Panc1 (cell line): ENCODE data around the gene FUT3. TPM values are rescaled to one million over a fixed set of nuclear protein-coding genes. Genes with fewer than 3 reads are reported as not detected.

Experiments used
- ATAC-seq: fragments of 200-7000 bp; cut with Tn5 transposase; 2 replicates; pipeline ENCODE4 v1.9.1; 2020; ENCODE audit warnings: mild to moderate bottlenecking, moderate library complexity
- BruUV-seq: library from RNA; stranded (reverse); fragments of 400-500 nt; replicated peaks from 2 replicates; lab custom pipeline; 2021; lab: Mats Ljungman, UMichigan
- CTCF ChIA-PET: fragments of 300-600 bp; sonication (Branson Sonifier 250); formaldehyde crosslinking; loops from one replicate; lab custom pipeline; 2022; ENCODE audit warnings: antibody characterized with exemption; lab: Charles Lee
- POLR2A ChIA-PET: fragments of 300-600 bp; sonication (Branson Sonifier 250); formaldehyde crosslinking; loops from one replicate; lab custom pipeline; 2022; ENCODE audit warnings: antibody characterized with exemption; lab: Charles Lee
- DNase-seq: peaks from one replicate; pipeline ENCODE4 v3.0.0-alpha.2; 2010; ENCODE audit warnings: low read depth, low spot score
- H3K27ac ChIP-seq: 2 replicates; pipeline ENCODE4 v1.5.1; 2011; ENCODE audit warnings: mild to moderate bottlenecking, low read length, inconsistent platforms
- H3K27me3 ChIP-seq: fragments of 200-500 bp; sonication (Bioruptor generic); 2 replicates; pipeline ENCODE4 v1.6.0; 2014; ENCODE audit warnings: low read length, inconsistent platforms; ENCODE audit not compliant: control insufficient read depth, insufficient read depth
- H3K36me3 ChIP-seq: fragments of 200-500 bp; sonication (Bioruptor generic); 2 replicates; pipeline ENCODE4 v1.5.1; 2014; ENCODE audit warnings: inconsistent platforms, mild to moderate bottlenecking, low read length, moderate library complexity; ENCODE audit not compliant: control insufficient read depth, insufficient read depth
- H3K4me1 ChIP-seq: 2 replicates; pipeline ENCODE4 v1.5.1; 2011; ENCODE audit warnings: inconsistent platforms, mild to moderate bottlenecking, low read length, moderate library complexity; ENCODE audit not compliant: control insufficient read depth, insufficient read depth
- H3K4me3 ChIP-seq, 2 experiments: 2 replicates each; pipeline ENCODE4 v1.5.1; 2011 to 2012; ENCODE audit warnings: low read depth in 2 of 2, low read length in 2 of 2, mild to moderate bottlenecking in 2 of 2, inconsistent platforms in 1 of 2, moderate library complexity in 1 of 2
- H3K9me3 ChIP-seq: fragments of 200-500 bp; sonication (Bioruptor generic); 2 replicates; pipeline ENCODE4 v1.5.1; 2014; ENCODE audit warnings: low read depth, mild to moderate bottlenecking, inconsistent platforms, low read length, moderate library complexity; ENCODE audit not compliant: control insufficient read depth, insufficient read depth
- CTCF ChIP-seq: fragments of 450-650 bp; IDR thresholded peaks from 2 replicates; pipeline ENCODE4 v1.5.1; 2017; ENCODE audit warnings: mild to moderate bottlenecking
- POLR2AphosphoS5 ChIP-seq: IDR thresholded peaks from 2 replicates; pipeline ENCODE4 v1.6.1; 2012; ENCODE audit warnings: mild to moderate bottlenecking, low read depth, low read length, moderate library complexity
- SIN3A ChIP-seq: IDR thresholded peaks from 2 replicates; pipeline ENCODE4 v1.6.1; 2012; ENCODE audit warnings: low read depth, mild to moderate bottlenecking, low read length, moderate library complexity, borderline replicate concordance; ENCODE audit not compliant: insufficient read depth
- TCF7L2 ChIP-seq: IDR thresholded peaks from 2 replicates; pipeline ENCODE4 v1.6.1; 2011; ENCODE audit warnings: mild to moderate bottlenecking, low read depth, low read length, inconsistent platforms
- in situ Hi-C: cut with HindIII; loops from 2 replicates; pipeline ENCODE4 v1.10.0; 2016; ENCODE audit warnings: low sequenced_read_pairs, low pct_unique_long_range_greater_than_20kb
- intact Hi-C: fragments of 100-400 bp; cut with micrococcal nuclease; formaldehyde crosslinking; loops from one replicate; pipeline ENCODE4 v1.10.0; 2022; ENCODE audit not compliant: unreplicated experiment
- total RNA-seq: library from RNA; stranded (reverse); gene quantifications from one replicate; pipeline ENCODE4 v1.2.1, GENCODE V29; 2021; ENCODE audit not compliant: unreplicated experiment
- TF ChIP-seq, protein P1 (sequence below), 2 experiments: IDR thresholded peaks; 2 replicates each; pipeline ENCODE4 v1.6.1; 2011 to 2012; ENCODE audit warnings: low read depth in 2 of 2, control low read depth in 1 of 2, low read length in 1 of 2, mild to moderate bottlenecking in 1 of 2, moderate library complexity in 1 of 2; ENCODE audit not compliant: insufficient read depth in 1 of 2

The FUT3 gene
- total RNA-seq, 1 experiment from 2014 or later = 0.36 TPM

- no peak overlapping the region for H3K27ac ChIP-seq
- no peak overlapping the region for H3K4me3 ChIP-seq
- H3K9me3 ChIP-seq = no peaks in the 10 kb centered on the region
- ChIA-PET CTCF (no interaction called here), POLR2A (no interaction called here)
- no peaks in the 10 kb centered on the region for H3K36me3 ChIP-seq
- intact Hi-C loops = loop anchor here (10.0 kb wide), 1 partner anchor 101 kb away; the partner anchor contains the start of gene RPL36
- DNase-seq = no peak
- ATAC-seq = no peak
- TF ChIP-seq CTCF (no peak), TCF7L2 (no peak), POLR2AphosphoS5 (no peak), SIN3A (no peak)
- TF ChIP-seq, protein P1, sequence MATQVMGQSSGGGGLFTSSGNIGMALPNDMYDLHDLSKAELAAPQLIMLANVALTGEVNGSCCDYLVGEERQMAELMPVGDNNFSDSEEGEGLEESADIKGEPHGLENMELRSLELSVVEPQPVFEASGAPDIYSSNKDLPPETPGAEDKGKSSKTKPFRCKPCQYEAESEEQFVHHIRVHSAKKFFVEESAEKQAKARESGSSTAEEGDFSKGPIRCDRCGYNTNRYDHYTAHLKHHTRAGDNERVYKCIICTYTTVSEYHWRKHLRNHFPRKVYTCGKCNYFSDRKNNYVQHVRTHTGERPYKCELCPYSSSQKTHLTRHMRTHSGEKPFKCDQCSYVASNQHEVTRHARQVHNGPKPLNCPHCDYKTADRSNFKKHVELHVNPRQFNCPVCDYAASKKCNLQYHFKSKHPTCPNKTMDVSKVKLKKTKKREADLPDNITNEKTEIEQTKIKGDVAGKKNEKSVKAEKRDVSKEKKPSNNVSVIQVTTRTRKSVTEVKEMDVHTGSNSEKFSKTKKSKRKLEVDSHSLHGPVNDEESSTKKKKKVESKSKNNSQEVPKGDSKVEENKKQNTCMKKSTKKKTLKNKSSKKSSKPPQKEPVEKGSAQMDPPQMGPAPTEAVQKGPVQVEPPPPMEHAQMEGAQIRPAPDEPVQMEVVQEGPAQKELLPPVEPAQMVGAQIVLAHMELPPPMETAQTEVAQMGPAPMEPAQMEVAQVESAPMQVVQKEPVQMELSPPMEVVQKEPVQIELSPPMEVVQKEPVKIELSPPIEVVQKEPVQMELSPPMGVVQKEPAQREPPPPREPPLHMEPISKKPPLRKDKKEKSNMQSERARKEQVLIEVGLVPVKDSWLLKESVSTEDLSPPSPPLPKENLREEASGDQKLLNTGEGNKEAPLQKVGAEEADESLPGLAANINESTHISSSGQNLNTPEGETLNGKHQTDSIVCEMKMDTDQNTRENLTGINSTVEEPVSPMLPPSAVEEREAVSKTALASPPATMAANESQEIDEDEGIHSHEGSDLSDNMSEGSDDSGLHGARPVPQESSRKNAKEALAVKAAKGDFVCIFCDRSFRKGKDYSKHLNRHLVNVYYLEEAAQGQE (IDR thresholded peaks at IDR 0.05; ENCODE audit: insufficient read depth in 1 of 2, low read depth in 2 of 2, low read length in 1 of 2) = no peak
- no TSS peak for BruUV-seq
- no peaks in the 10 kb centered on the region for H3K27me3 ChIP-seq
- no peaks in the 10 kb centered on the region for H3K4me1 ChIP-seq
- in situ Hi-C loops = no loop called here
Observed at GRCh38 chr19:5795382-5795919, 55.8 kb downstream of the FUT3 start.

DNA sequence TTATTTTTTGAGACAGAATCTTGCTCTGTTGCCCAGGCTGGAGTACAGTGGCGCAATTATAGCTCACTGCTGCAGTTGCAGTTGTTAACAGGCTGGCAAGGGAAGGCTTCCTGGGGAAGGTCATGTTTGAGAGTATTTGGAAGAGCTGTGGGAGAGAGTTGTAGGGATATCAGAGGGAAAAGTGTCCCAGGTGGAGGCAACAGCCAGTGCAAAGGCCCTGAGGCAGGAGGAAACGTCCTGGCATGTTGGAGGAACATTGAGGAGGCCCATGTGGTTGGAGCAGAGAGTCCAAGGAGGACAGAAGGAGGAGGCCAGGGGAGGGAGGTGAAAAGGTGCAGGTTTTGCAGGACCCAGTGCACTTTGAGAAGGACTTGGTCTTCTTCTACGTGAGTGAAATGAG is 58.1 kb downstream of the FUT3 start:
- in situ Hi-C loops (no loop called here), intact Hi-C loops (loop anchor here (10.0 kb wide), 1 partner anchor 98 kb away; the partner anchor contains the start of gene RPL36)
- CTCF ChIA-PET = interaction anchor here (0.6 to 1.1 kb wide), 5 partner anchors 15 to 102 kb away, joined by 4 to 9 read pairs (median 6); no protein-coding TSS in a partner anchor
- no peaks in the 10 kb centered on the region for H3K9me3 ChIP-seq
- no TSS peak for BruUV-seq
- DNase-seq = no peak
- POLR2A ChIA-PET = no interaction called here
- ATAC-seq = no peak
- no peaks in the 10 kb centered on the region for H3K4me1 ChIP-seq
- H3K36me3 ChIP-seq = 0 out of 2 replicates have a peak, but pooled peaks cover 4% of the 10 kb centered on the region
- no peaks in the 10 kb centered on the region for H3K27me3 ChIP-seq
- no peak overlapping the region for H3K27ac ChIP-seq
- TF ChIP-seq POLR2AphosphoS5 (no peak), TCF7L2 (no peak), CTCF (no peak), SIN3A (no peak)
- TF ChIP-seq, protein P1 (IDR thresholded peaks at IDR 0.05; ENCODE audit: insufficient read depth in 1 of 2, low read depth in 2 of 2, low read length in 1 of 2) = no peak
- H3K4me3 ChIP-seq = no peak overlapping the region
